HEK293 (cell line): ENCODE data around the gene UTP3.

Experiments used
- CTCF ChIA-PET: fragments of 350-600 bp; formaldehyde crosslinking; extraction: SDS; loops from one replicate; lab custom pipeline; 2021; ENCODE audit warnings: antibody characterized with exemption; lab: Yijun Ruan, JAX
- POLR2A ChIA-PET: fragments of 300-600 bp; formaldehyde crosslinking; extraction: SDS; loops from one replicate; lab custom pipeline; 2020; ENCODE audit warnings: antibody characterized with exemption, inconsistent platforms; lab: Yijun Ruan, JAX
- H3K27ac ChIP-seq: fragments of 200-500 bp; sonication (Bioruptor generic); 2 replicates; pipeline ENCODE4 v1.5.1; 2014; ENCODE audit warnings: low read depth, low read length, control low read depth, inconsistent platforms; ENCODE audit errors: extremely low read depth
- H3K36me3 ChIP-seq, 2 experiments: fragments of 200-500 bp in 1 of 2; sonication (Bioruptor generic) in 1 of 2; 1 replicate in 1 of 2; 2 replicates in 1 of 2; pipeline ENCODE4 v1.5.1; 2014 to 2017; ENCODE audit warnings: inconsistent platforms in 2 of 2, low read length in 2 of 2; ENCODE audit not compliant: control insufficient read depth in 2 of 2, insufficient read depth in 1 of 2
- H3K4me1 ChIP-seq: fragments of 200-500 bp; sonication (Bioruptor generic); 2 replicates; pipeline ENCODE4 v1.5.1; 2014; ENCODE audit warnings: mild to moderate bottlenecking, low read length, inconsistent platforms; ENCODE audit not compliant: control insufficient read depth, insufficient read depth
- H3K4me3 ChIP-seq: 2 replicates; pipeline ENCODE4 v1.5.1; 2011; ENCODE audit warnings: low read depth, mild to moderate bottlenecking, control low read depth, low read length, moderate library complexity
- H3K9me3 ChIP-seq: fragments of 200-500 bp; sonication (Bioruptor generic); 2 replicates; pipeline ENCODE4 v1.5.1; 2014; ENCODE audit warnings: low read depth, low read length, inconsistent platforms; ENCODE audit not compliant: control insufficient read depth, insufficient read depth
- BCL6B ChIP-seq: fragments of 450-650 bp; formaldehyde crosslinking; IDR thresholded peaks from 2 replicates; pipeline ENCODE4 v1.5.1; 2017; ENCODE audit warnings: missing biosample characterization, missing genetic modification characterization
- OSR2 ChIP-seq: fragments of 450-650 bp; formaldehyde crosslinking; IDR thresholded peaks from 2 replicates; pipeline ENCODE4 v1.5.1; 2016; ENCODE audit warnings: missing biosample characterization, missing genetic modification characterization
- YY2 ChIP-seq: fragments of 450-650 bp; formaldehyde crosslinking; IDR thresholded peaks from 2 replicates; pipeline ENCODE4 v1.5.1; 2016; ENCODE audit warnings: missing biosample characterization, missing genetic modification characterization
- ZBTB11 ChIP-seq: fragments of 450-650 bp; formaldehyde crosslinking; conservative IDR thresholded peaks from 2 replicates; pipeline ENCODE4 v1.5.1; 2016; ENCODE audit warnings: low read depth, missing biosample characterization, missing genetic modification characterization
- ZBTB21 ChIP-seq: fragments of 450-650 bp; formaldehyde crosslinking; IDR thresholded peaks from 2 replicates; pipeline ENCODE4 v1.5.1; 2017; ENCODE audit warnings: missing biosample characterization, missing genetic modification characterization
- ZIC2 ChIP-seq: fragments of 450-650 bp; formaldehyde crosslinking; IDR thresholded peaks from 2 replicates; pipeline ENCODE4 v1.5.1; 2016; ENCODE audit warnings: missing biosample characterization, missing genetic modification characterization
- ZNF132 ChIP-seq: fragments of 450-650 bp; formaldehyde crosslinking; IDR thresholded peaks from 2 replicates; pipeline ENCODE4 v1.5.1; 2017; ENCODE audit warnings: missing biosample characterization, missing genetic modification characterization, borderline replicate concordance
- ZNF2 ChIP-seq: fragments of 450-650 bp; formaldehyde crosslinking; IDR thresholded peaks from 2 replicates; pipeline ENCODE4 v1.5.1; 2016; ENCODE audit warnings: missing biosample characterization, missing genetic modification characterization
- ZNF214 ChIP-seq: fragments of 450-650 bp; formaldehyde crosslinking; IDR thresholded peaks from 2 replicates; pipeline ENCODE4 v1.5.1; 2017; ENCODE audit warnings: missing biosample characterization, mild to moderate bottlenecking, missing genetic modification characterization, borderline replicate concordance
- ZNF221 ChIP-seq: fragments of 450-650 bp; formaldehyde crosslinking; IDR thresholded peaks from 2 replicates; pipeline ENCODE4 v1.5.1; 2017; ENCODE audit warnings: missing biosample characterization, missing genetic modification characterization, borderline replicate concordance
- ZNF223 ChIP-seq: fragments of 450-650 bp; formaldehyde crosslinking; IDR thresholded peaks from 2 replicates; pipeline ENCODE4 v1.5.1; 2016; ENCODE audit warnings: missing biosample characterization, missing genetic modification characterization
- ZNF324 ChIP-seq: fragments of 450-650 bp; formaldehyde crosslinking; IDR thresholded peaks from 2 replicates; pipeline ENCODE4 v1.5.1; 2016; ENCODE audit warnings: missing biosample characterization, missing genetic modification characterization
- ZNF394 ChIP-seq: fragments of 450-650 bp; formaldehyde crosslinking; IDR thresholded peaks from 2 replicates; pipeline ENCODE4 v1.5.1; 2016; ENCODE audit warnings: missing biosample characterization, missing genetic modification characterization, mild to moderate bottlenecking, moderate library complexity, borderline replicate concordance
- ZNF423 ChIP-seq: fragments of 450-650 bp; formaldehyde crosslinking; IDR thresholded peaks from 2 replicates; pipeline ENCODE4 v1.5.1; 2016; ENCODE audit warnings: missing biosample characterization, missing genetic modification characterization
- ZNF510 ChIP-seq: fragments of 450-650 bp; formaldehyde crosslinking; IDR thresholded peaks from 2 replicates; pipeline ENCODE4 v1.5.1; 2018; ENCODE audit warnings: mild to moderate bottlenecking, missing genetic modification characterization, missing biosample characterization; ENCODE audit not compliant: insufficient replicate concordance
- ZNF549 ChIP-seq: fragments of 450-650 bp; IDR thresholded peaks from 2 replicates; pipeline ENCODE4 v1.5.1; 2018; ENCODE audit warnings: missing biosample characterization, missing genetic modification characterization, mild to moderate bottlenecking, inconsistent platforms, moderate library complexity
- ZNF571 ChIP-seq: fragments of 450-650 bp; formaldehyde crosslinking; IDR thresholded peaks from 2 replicates; pipeline ENCODE4 v1.5.0; 2017; ENCODE audit warnings: missing biosample characterization, missing genetic modification characterization
- ZNF624 ChIP-seq: fragments of 450-650 bp; formaldehyde crosslinking; IDR thresholded peaks from 2 replicates; pipeline ENCODE4 v1.5.1; 2017; ENCODE audit warnings: missing biosample characterization, missing genetic modification characterization
- ZNF670 ChIP-seq: fragments of 450-650 bp; formaldehyde crosslinking; IDR thresholded peaks from 2 replicates; pipeline ENCODE4 v1.5.1; 2016; ENCODE audit warnings: missing biosample characterization, missing genetic modification characterization, low read depth
- ZNF704 ChIP-seq: fragments of 450-650 bp; formaldehyde crosslinking; IDR thresholded peaks from 2 replicates; pipeline ENCODE4 v1.5.1; 2016; ENCODE audit warnings: missing biosample characterization, missing genetic modification characterization
- ZNF830 ChIP-seq: fragments of 450-650 bp; IDR thresholded peaks from 2 replicates; pipeline ENCODE4 v1.5.0; 2018; ENCODE audit warnings: missing biosample characterization, missing genetic modification characterization, low read depth, mild to moderate bottlenecking, moderate library complexity
- ZNF837 ChIP-seq: fragments of 450-650 bp; formaldehyde crosslinking; IDR thresholded peaks from 2 replicates; pipeline ENCODE4 v1.5.1; 2016; ENCODE audit warnings: missing biosample characterization, missing genetic modification characterization
- ZSCAN30 ChIP-seq: fragments of 450-650 bp; IDR thresholded peaks from 2 replicates; pipeline ENCODE4 v1.5.1; 2018; ENCODE audit warnings: missing biosample characterization, mild to moderate bottlenecking, missing genetic modification characterization, moderate library complexity

UTP3 gene

GRCh38 chr4:70711599-70711998 is 23.3 kb downstream of the UTP3 start:
- ChIA-PET POLR2A (no interaction called here), CTCF (no interaction called here)
- no peaks in the 10 kb centered on the region for H3K36me3 ChIP-seq
- no peaks in the 10 kb centered on the region for H3K9me3 ChIP-seq
- peak; percentile 32; the same call in 1 of the 2 replicates for TF ChIP-seq OSR2 (tag by site-specific recombination)
- no peak for TF ChIP-seq ZSCAN30 (tag by site-specific recombination)
- no peak for TF ChIP-seq ZNF549 (tag by site-specific recombination)
- no peak overlapping the region for H3K27ac ChIP-seq
- H3K4me3 ChIP-seq, result no peak overlapping the region
- 0 out of 2 replicates have a peak, but pooled peaks cover 4% of the 10 kb centered on the region for H3K4me1 ChIP-seq

GRCh38 chr4:70712150-70712549 is 23.8 kb downstream of the UTP3 start:
- 0 out of 2 replicates have a peak, but pooled peaks cover 4% of the 10 kb centered on the region for H3K4me1 ChIP-seq
- H3K4me3 ChIP-seq, result no peak overlapping the region
- TF ChIP-seq ZNF394 (tag by site-specific recombination) (no peak), ZNF214 (tag by site-specific recombination) (no peak), ZNF624 (tag by site-specific recombination) (no peak), ZNF324 (tag by site-specific recombination) (no peak), ZNF830 (tag by site-specific recombination) (no peak), ZNF221 (no peak), ZNF510 (tag by site-specific recombination) (no peak), ZNF132 (no peak), YY2 (tag by site-specific recombination) (no peak), ZBTB11 (tag by site-specific recombination) (no peak), ZNF2 (tag by site-specific recombination) (no peak), ZNF670 (tag by site-specific recombination) (no peak), ZNF571 (tag by site-specific recombination) (no peak), ZNF837 (tag by site-specific recombination) (no peak), ZNF223 (tag by site-specific recombination) (no peak), ZBTB21 (tag by site-specific recombination) (no peak), ZIC2 (tag by site-specific recombination) (no peak), BCL6B (tag by site-specific recombination) (no peak), ZNF423 (tag by site-specific recombination) (no peak), ZNF704 (tag by site-specific recombination) (no peak)
- H3K9me3 ChIP-seq, result no peaks in the 10 kb centered on the region
- CTCF ChIA-PET, result no interaction called here
- H3K36me3 ChIP-seq, result no peaks in the 10 kb centered on the region
- POLR2A ChIA-PET, result no interaction called here
- no peak overlapping the region for H3K27ac ChIP-seq
